ENCODE data around the gene TNFRSF4. TPM values are rescaled to one million over a fixed set of nuclear protein-coding genes. Genes with fewer than 3 reads are reported as not detected.

The TNFRSF4 gene
- total RNA-seq, 2 experiments from 2014 or later: 340 to 418 TPM

- Mint-ChIP-seq H3K4me1 (peaks cover 5% of the 10 kb centered on the region), H3K27me3 (no peaks in the 10 kb centered on the region), H3K27ac (no peak overlapping the region), H3K4me3 (no peak overlapping the region), H3K9me3 (ENCODE audit: low read depth) (peaks cover 10% of the 10 kb centered on the region), H3K36me3 (ENCODE audit: low read depth) (peaks cover 2% of the 10 kb centered on the region)
- CTCF ChIA-PET: interaction anchor here (0.6 kb wide), 1 partner anchor 210 kb away, joined by 3 read pairs; no protein-coding TSS in a partner anchor
- POLR2A ChIA-PET: no interaction called here
- no peak for ATAC-seq
- intact Hi-C loops (cut with DNase I, micrococcal nuclease): no loop called here
- no peak for DNase-seq
Observed at GRCh38 chr1:1194723-1195122, 19.2 kb downstream of the TNFRSF4 start.

GRCh38 chr1:1191734-1192133, 22.2 kb downstream of the TNFRSF4 start:
- ChIA-PET POLR2A (no interaction called here), CTCF (no interaction called here)
- Mint-ChIP-seq H3K27ac (no peak overlapping the region), H3K27me3 (no peaks in the 10 kb centered on the region), H3K9me3 (ENCODE audit: low read depth) (peaks cover 10% of the 10 kb centered on the region), H3K36me3 (ENCODE audit: low read depth) (peaks cover 2% of the 10 kb centered on the region), H3K4me3 (no peak overlapping the region), H3K4me1 (peaks cover 2% of the 10 kb centered on the region)
- no peak for ATAC-seq
- DNase-seq: no peak
- intact Hi-C loops (cut with DNase I, micrococcal nuclease): no loop called here

GRCh38 chr1:1189111-1189510, 24.8 kb downstream of the TNFRSF4 start:
- ATAC-seq (no peak), DNase-seq (no peak)
- peaks cover under 1% of the 10 kb centered on the region for H3K9me3 Mint-ChIP-seq (ENCODE audit: low read depth)
- H3K4me3 Mint-ChIP-seq: no peak overlapping the region
- no peaks in the 10 kb centered on the region for H3K27me3 Mint-ChIP-seq
- ChIA-PET CTCF (no interaction called here), POLR2A (no interaction called here)
- intact Hi-C loops (cut with DNase I, micrococcal nuclease): no loop called here
- H3K36me3 Mint-ChIP-seq (ENCODE audit: low read depth): no peaks in the 10 kb centered on the region
- no peak overlapping the region for H3K27ac Mint-ChIP-seq
- H3K4me1 Mint-ChIP-seq: no peaks in the 10 kb centered on the region

- POLR2A ChIA-PET: interaction anchor here (0.6 to 0.7 kb wide), 3 partner anchors 14 to 97 kb away, joined by 3 to 6 read pairs (median 5); partner anchors contain the start of gene TTLL10
- Mint-ChIP-seq H3K27ac (no peak overlapping the region), H3K4me3 (no peak overlapping the region), H3K27me3 (peaks cover 2% of the 10 kb centered on the region), H3K36me3 (ENCODE audit: low read depth) (no peaks in the 10 kb centered on the region), H3K4me1 (no peaks in the 10 kb centered on the region), H3K9me3 (ENCODE audit: low read depth) (no peaks in the 10 kb centered on the region)
- intact Hi-C loops (cut with DNase I, micrococcal nuclease): no loop called here
- CTCF ChIA-PET: no interaction called here
- ATAC-seq (no peak), DNase-seq (no peak)
Observed at GRCh38 chr1:1187938-1188337, 26.0 kb downstream of the TNFRSF4 start.

- Mint-ChIP-seq H3K4me1 (no peaks in the 10 kb centered on the region), H3K9me3 (ENCODE audit: low read depth) (no peaks in the 10 kb centered on the region), H3K4me3 (no peak overlapping the region), H3K27ac (no peak overlapping the region), H3K36me3 (ENCODE audit: low read depth) (no peaks in the 10 kb centered on the region), H3K27me3 (peaks cover 2% of the 10 kb centered on the region)
- intact Hi-C loops (cut with DNase I, micrococcal nuclease): no loop called here
- CTCF ChIA-PET: no interaction called here
- no peak for ATAC-seq
- DNase-seq: no peak
- POLR2A ChIA-PET: no interaction called here
Observed at GRCh38 chr1:1185101-1185765, 28.7 kb downstream of the TNFRSF4 start.

GRCh38 chr1:1183833-1184775, 29.8 kb downstream of the TNFRSF4 start:
- H3K27ac Mint-ChIP-seq: no peak overlapping the region
- DNase-seq (no peak), ATAC-seq (no peak)
- H3K27me3 Mint-ChIP-seq: peaks cover 2% of the 10 kb centered on the region
- H3K9me3 Mint-ChIP-seq (ENCODE audit: low read depth): no peaks in the 10 kb centered on the region
- intact Hi-C loops (cut with DNase I, micrococcal nuclease): no loop called here
- no peaks in the 10 kb centered on the region for H3K36me3 Mint-ChIP-seq (ENCODE audit: low read depth)
- ChIA-PET CTCF (no interaction called here), POLR2A (no interaction called here)
- H3K4me3 Mint-ChIP-seq: no peak overlapping the region
- H3K4me1 Mint-ChIP-seq: no peaks in the 10 kb centered on the region

GRCh38 chr1:1183221-1183747, 30.7 kb downstream of the TNFRSF4 start:
- Mint-ChIP-seq H3K9me3 (ENCODE audit: low read depth) (no peaks in the 10 kb centered on the region), H3K36me3 (ENCODE audit: low read depth) (no peaks in the 10 kb centered on the region), H3K4me3 (no peak overlapping the region), H3K4me1 (no peaks in the 10 kb centered on the region), H3K27me3 (peaks cover 2% of the 10 kb centered on the region), H3K27ac (no peak overlapping the region)
- intact Hi-C loops (cut with DNase I, micrococcal nuclease): no loop called here
- ChIA-PET CTCF (no interaction called here), POLR2A (no interaction called here)
- DNase-seq (no peak), ATAC-seq (no peak)

GRCh38 chr1:1182491-1183220, 31.3 kb downstream of the TNFRSF4 start:
- ATAC-seq: no peak
- POLR2A ChIA-PET: no interaction called here
- H3K9me3 Mint-ChIP-seq (ENCODE audit: low read depth): no peaks in the 10 kb centered on the region
- H3K4me1 Mint-ChIP-seq: no peaks in the 10 kb centered on the region
- H3K4me3 Mint-ChIP-seq: no peak overlapping the region
- H3K36me3 Mint-ChIP-seq (ENCODE audit: low read depth): no peaks in the 10 kb centered on the region
- CTCF ChIA-PET: interaction anchor here (0.8 kb wide), 1 partner anchor 60 kb away, joined by 3 read pairs; no protein-coding TSS in a partner anchor
- H3K27me3 Mint-ChIP-seq: peaks cover 2% of the 10 kb centered on the region
- intact Hi-C loops (cut with DNase I, micrococcal nuclease): no loop called here
- no peak for DNase-seq
- H3K27ac Mint-ChIP-seq: no peak overlapping the region

- Mint-ChIP-seq H3K27ac (no peak overlapping the region), H3K27me3 (peaks cover 3% of the 10 kb centered on the region), H3K4me3 (no peak overlapping the region), H3K4me1 (no peaks in the 10 kb centered on the region), H3K36me3 (ENCODE audit: low read depth) (no peaks in the 10 kb centered on the region), H3K9me3 (ENCODE audit: low read depth) (no peaks in the 10 kb centered on the region)
- ChIA-PET CTCF (interaction anchor here (0.8 kb wide), 1 partner anchor 60 kb away, joined by 3 read pairs; no protein-coding TSS in a partner anchor), POLR2A (no interaction called here)
- intact Hi-C loops (cut with DNase I, micrococcal nuclease): no loop called here
- DNase-seq: no peak
- ATAC-seq: no peak
Observed at GRCh38 chr1:1181938-1182410, 32.0 kb downstream of the TNFRSF4 start.

- CTCF ChIA-PET: interaction anchor here (0.8 kb wide), 1 partner anchor 59 kb away, joined by 3 read pairs; no protein-coding TSS in a partner anchor
- peaks cover 5% of the 10 kb centered on the region for H3K27me3 Mint-ChIP-seq
Observed at GRCh38 chr1:1181129-1181937, 32.6 kb downstream of the TNFRSF4 start.

More at GRCh38 chr1:1181129-1181937, 32.6 kb downstream of the TNFRSF4 start:
- Mint-ChIP-seq H3K4me1 (no peaks in the 10 kb centered on the region), H3K36me3 (ENCODE audit: low read depth) (no peaks in the 10 kb centered on the region), H3K9me3 (ENCODE audit: low read depth) (no peaks in the 10 kb centered on the region), H3K4me3 (no peak overlapping the region), H3K27ac (no peak overlapping the region)
- POLR2A ChIA-PET: no interaction called here
- ATAC-seq (no peak), DNase-seq (no peak)
- intact Hi-C loops (cut with DNase I, micrococcal nuclease): no loop called here

Data from activated CD4-positive, alpha-beta T cell treated with anti-CD3 and anti-CD28 coated beads for 36 hours (primary cell).